Central memory CD4-positive, alpha-beta T cell (primary cell): ENCODE results near the gene GADD45GIP1.
"Not testable (repeated sequence)": the region's sequence is repeated elsewhere in the genome, so short reads cannot be mapped to it uniquely, and the experiment has no call there.

Source experiments
- DNase-seq: peaks from one replicate; pipeline ENCODE4 v3.0.0; 2022

GADD45GIP1 gene

DNA sequence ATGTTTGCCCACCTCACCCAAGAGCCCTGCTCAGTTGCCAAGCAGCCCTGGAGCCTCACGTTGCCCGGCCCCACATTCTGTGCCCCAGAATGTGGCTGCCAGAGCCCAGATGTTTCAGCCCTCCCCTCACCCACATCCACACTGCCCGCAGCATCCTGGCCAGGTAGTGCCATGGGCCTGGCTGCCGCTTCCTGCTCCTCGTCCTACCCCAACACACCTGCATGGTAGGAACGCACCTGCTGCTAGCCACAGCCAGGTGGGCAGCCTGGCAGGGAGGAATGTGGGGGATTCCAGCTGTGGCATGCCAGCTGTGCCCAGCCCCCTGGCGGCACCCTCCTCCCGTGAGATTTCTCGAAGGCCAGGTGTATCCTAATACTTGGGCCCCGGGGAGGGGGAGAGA is 30.8 kb upstream of the GADD45GIP1 start:
- no peak for DNase-seq

DNA sequence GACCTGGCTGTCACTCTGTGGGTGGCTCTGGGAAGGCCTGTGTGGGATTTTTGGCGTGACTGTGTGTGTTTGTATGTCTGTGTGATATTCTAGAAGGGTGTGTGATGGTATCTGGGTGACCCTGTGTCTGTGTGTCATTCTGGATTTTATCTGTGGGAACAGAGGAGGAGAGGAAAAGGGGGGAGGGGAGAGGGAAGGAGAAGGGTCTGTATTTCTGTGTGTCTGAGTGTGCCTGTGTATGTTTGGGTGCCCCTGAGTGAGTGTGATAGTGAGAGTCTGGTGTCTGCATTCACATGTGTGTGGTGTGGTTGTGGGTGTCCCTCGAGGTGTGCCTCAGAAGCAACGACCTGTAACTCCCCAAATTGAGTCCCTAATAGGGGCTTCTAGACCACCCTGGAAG is 30.2 kb upstream of the GADD45GIP1 start:
- no peak for DNase-seq

- DNase-seq: no peak
Measured at GRCh38 chr19:12986726-12987125, 29.7 kb upstream of the GADD45GIP1 start.

- no peak for DNase-seq
Measured at GRCh38 chr19:12985049-12985776, 28.2 kb upstream of the GADD45GIP1 start.

DNA sequence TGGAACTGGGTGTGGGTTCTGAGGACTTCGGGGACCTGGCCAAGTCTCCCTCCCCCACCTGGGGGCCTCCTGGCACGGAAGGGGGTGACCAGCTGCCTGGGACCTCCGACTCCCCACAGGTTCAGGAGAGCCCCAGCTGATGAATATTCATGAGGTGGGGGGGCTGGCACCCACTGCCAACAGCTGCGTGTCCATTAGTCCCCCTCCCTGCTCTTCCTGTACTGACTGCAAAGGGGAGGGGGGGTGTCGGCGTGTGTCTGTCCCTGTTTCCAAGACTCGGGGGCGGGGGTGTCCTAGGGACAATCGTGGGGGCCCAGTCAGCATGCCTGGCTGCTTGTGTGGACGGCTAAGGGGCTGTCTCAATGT is 27.6 kb upstream of the GADD45GIP1 start:
- DNase-seq: no peak

DNA sequence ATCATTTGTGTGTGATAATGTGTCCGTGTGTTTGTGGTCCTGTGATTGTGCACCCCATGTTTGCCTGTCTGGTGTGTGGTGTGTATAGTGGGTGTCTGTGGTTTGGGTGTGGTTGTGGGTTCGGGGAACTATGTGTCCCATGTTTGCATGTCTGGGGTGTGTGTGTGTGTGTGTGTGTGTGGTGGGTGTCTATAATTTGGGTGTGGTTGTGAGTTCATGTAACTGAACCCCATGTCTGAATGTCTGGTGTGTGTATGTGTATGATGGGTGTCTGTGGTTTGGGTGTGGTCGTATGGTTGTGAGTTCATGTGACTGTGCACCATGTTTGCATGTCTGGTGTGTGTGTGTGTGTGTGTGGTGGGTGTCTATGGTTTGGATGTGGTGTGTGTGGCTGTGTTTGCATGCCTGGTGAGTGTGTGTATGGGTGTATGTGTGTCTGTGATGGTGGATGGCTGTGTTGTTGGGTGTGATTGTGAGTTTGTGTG is 27.2 kb upstream of the GADD45GIP1 start:
- peak; percentile 3 for DNase-seq

- peak; percentile 79 for DNase-seq
Measured at GRCh38 chr19:12983542-12984142, 26.6 kb upstream of the GADD45GIP1 start.

DNA sequence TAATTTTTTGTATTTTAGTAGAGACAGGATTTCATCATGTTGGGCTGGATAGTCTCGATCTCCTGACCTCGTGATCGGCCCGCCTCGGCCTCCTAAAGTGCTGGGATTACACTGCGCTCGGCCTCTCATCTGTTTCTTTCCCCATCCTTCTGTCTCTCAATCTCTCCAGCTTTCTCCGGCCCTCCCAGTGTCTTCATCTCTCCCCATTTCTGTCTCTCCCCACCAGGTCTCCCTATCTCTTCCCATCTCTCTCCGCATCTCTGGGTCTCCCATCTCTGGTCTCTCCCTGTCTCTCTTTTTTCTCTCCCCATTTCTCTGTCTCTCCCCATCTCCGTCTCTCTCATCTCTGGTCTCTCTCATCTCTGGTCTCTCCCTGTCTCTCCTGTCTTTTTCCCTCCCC is 26.1 kb upstream of the GADD45GIP1 start:
- DNase-seq: no peak

GRCh38 chr19:12982648-12983047 is 25.6 kb upstream of the GADD45GIP1 start:
- no peak for DNase-seq

DNA sequence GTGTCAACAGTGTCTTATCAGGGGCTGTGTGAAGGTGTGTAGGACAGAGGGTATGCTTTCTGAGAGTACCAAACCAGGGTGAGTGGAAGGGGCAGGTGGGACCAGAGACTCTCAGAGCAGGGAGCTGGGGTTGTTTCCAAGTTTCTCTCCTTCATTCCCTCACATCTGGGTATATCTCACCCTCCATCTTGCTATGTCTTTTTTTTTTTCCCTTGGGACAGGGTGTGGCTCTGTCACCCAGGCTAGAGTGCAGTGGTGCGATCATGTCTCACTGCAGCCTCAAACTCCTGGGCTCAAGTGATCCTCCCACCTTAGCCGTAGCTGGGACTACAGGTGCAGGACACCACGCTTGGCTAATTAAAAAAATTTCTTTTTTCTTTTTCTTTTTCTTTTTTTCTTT is 23.0 kb upstream of the GADD45GIP1 start:
- DNase-seq: no peak

GRCh38 chr19:12976109-12976508 is 19.1 kb upstream of the GADD45GIP1 start:
- DNase-seq: not testable (repeated sequence)

GRCh38 chr19:12975221-12975741 is 18.3 kb upstream of the GADD45GIP1 start:
- DNase-seq: no peak

DNA sequence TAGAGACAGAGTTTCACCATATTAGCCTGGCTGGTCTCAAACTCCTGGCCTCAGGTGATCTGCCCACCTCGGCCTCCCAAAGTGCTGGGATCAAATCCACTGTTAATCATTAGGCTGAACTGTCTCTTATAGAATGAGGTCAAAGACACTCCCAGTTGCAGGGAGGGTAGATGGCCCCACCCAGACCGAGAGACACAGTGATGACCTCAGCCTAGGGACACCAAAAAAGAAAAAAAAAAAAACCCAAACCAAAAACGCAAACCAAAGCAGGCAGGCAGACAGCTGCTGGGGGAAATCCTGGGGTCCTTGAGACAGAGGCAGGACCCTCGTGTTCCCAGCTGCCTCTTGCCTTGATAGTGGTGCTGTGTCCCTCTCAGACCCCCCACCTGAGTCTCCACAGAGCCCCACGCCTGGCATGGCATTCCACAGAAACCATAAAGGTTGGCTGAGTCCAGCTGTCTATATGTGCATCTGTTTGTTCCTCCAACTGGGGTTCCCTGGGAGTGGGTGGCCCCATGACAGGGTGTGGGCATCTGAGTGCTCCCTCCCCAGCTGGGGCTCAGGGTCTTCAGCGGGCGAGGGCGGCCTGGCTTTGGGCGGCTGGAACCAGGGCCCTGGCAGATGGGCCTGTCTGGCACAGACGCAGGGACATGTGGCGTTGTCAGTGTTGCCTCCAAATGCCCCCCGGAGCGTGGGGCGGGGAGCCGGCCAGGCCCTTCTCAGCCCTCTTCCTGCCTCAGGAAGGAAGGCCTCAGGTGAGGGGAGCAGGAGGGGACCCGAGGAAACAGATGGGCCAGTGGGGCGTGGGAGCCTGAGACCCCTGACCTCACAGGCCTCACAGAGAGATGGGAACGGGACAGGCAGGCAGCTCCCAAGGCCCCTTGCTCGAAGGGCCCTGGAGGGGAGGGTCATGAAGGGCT is 17.5 kb upstream of the GADD45GIP1 start:
- DNase-seq: no peak

GRCh38 chr19:12973236-12973635 is 16.2 kb upstream of the GADD45GIP1 start:
- no peak for DNase-seq

DNA sequence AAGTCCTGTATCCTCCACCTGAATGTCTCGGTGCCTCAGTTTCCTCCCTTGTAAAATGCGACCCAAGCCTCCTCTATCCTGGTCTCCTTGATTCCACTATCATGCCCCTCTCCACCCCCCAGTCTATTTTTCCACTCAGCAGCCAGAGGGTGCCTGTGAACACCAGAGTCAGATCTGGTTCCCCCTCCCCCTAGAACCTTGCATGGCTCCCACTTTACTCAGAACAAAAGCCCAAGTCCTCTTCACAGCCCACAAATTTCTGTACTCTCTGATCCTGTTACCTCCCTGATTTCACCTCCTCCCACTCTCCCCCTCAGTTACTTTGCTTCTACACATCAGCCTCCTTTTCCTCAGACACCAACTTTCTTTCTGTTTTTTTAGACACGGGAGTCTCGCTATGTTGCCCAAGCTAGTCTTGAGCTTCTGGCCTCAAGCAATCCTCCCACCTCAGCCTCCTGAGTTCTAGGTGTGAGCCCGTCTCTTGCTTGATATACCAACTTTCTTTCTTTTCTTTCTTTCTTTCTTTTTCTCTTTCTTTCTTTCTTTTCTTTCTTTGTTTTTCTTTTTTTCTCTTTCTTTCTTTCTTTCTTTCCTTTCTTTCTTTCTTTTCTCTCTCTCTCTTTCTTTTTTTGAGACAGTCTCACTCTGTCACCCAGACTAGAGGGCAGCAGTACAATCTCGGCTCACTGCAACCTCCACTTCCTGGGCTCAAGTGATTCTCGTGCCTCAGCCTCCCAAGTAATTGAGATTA is 13.2 kb upstream of the GADD45GIP1 start:
- DNase-seq: no peak

GRCh38 chr19:12969292-12969988 is 12.4 kb upstream of the GADD45GIP1 start, which contains the start of gene DAND5:
Gene DAND5, plus strand, starts transcription at chr19:12969576. Its CDS starts 85 bp downstream, at chr19:12969661.
- DNase-seq: no peak

GRCh38 chr19:12967907-12968306 is 10.9 kb upstream of the GADD45GIP1 start:
- DNase-seq: no peak

- DNase-seq: no peak
Measured at GRCh38 chr19:12965812-12966135, 8.8 kb upstream of the GADD45GIP1 start.

- peak; percentile 70 for DNase-seq
Measured at GRCh38 chr19:12965017-12965811, 8.2 kb upstream of the GADD45GIP1 start.

DNA sequence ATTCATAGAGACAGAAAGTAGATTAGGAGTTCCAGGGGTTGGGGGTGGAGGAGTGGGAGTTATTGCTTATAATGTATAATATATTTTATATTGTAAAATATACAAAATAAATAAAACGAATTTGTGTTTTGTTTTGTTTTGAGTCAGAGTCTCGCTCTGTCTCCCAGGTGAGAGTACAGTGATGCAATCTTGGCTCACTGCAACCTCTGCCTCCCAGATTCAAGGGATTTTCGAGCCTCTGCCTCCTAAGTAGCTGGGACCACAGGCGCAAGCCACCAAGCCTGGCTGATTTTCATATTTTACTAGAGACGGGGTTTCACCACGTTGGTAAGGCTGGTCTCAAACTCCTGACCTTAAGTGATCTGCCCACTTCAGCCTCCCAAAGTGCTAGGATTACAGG is 2.5 kb upstream of the GADD45GIP1 start:
- DNase-seq: no peak

GRCh38 chr19:12957389-12957952 is 448 bp upstream of the GADD45GIP1 start:
- not testable (repeated sequence) for DNase-seq
